Measurements from ENCODE around the gene NAALADL2. TPM values are rescaled to one million over a fixed set of nuclear protein-coding genes. Genes with fewer than 3 reads are reported as not detected.

Gene NAALADL2
- total and polyA plus RNA-seq, 2 of the 13 experiments (the other 11 are each of a cell fraction or from before 2014, with no cell fraction given): 0.08 TPM; not detected in 1

DNA sequence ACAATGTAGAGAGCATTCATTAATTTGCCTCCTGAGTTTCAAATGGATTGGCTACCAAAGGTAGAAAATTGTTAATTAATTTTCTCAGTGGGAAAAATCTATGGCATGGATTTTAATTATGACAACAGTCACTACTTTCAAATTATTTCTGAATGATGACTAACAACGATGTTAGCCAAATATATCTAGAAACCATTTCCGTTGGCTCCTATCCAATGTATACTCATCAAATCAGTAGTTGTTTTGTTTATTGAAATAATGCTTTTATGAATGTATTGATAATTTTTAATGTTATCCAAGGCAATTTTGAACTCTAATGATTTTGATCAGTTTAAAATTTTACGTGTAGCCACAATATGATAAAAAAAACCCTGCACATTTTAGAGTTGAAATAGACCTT is 333.4 kb downstream of the NAALADL2 start (continued):
- TF ChIP-seq CERS6 (CRISPR knock-in tag; IDR thresholded peaks at IDR 0.05): no peak
- TF ChIP-seq ZNF501 (CRISPR knock-in tag; IDR thresholded peaks at IDR 0.05): no peak
- TF ChIP-seq ZNF205 (CRISPR knock-in tag; IDR thresholded peaks at IDR 0.05): no peak
- TF ChIP-seq, protein P1, sequence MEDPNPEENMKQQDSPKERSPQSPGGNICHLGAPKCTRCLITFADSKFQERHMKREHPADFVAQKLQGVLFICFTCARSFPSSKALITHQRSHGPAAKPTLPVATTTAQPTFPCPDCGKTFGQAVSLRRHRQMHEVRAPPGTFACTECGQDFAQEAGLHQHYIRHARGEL (CRISPR knock-in tag; IDR thresholded peaks at IDR 0.05): no peak
- no peak for TF ChIP-seq ZBTB2 (CRISPR knock-in tag; IDR thresholded peaks at IDR 0.05; ENCODE audit: low read depth)
- TF ChIP-seq FOSL1 (CRISPR knock-in tag; IDR thresholded peaks at IDR 0.05; ENCODE audit: borderline replicate concordance): no peak
- TF ChIP-seq, protein P2, sequence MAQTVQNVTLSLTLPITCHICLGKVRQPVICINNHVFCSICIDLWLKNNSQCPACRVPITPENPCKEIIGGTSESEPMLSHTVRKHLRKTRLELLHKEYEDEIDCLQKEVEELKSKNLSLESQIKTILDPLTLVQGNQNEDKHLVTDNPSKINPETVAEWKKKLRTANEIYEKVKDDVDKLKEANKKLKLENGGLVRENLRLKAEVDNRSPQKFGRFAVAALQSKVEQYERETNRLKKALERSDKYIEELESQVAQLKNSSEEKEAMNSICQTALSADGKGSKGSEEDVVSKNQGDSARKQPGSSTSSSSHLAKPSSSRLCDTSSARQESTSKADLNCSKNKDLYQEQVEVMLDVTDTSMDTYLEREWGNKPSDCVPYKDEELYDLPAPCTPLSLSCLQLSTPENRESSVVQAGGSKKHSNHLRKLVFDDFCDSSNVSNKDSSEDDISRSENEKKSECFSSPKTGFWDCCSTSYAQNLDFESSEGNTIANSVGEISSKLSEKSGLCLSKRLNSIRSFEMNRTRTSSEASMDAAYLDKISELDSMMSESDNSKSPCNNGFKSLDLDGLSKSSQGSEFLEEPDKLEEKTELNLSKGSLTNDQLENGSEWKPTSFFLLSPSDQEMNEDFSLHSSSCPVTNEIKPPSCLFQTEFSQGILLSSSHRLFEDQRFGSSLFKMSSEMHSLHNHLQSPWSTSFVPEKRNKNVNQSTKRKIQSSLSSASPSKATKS (CRISPR knock-in tag; IDR thresholded peaks at IDR 0.05): no peak
- TF ChIP-seq HIVEP1 (CRISPR knock-in tag; IDR thresholded peaks at IDR 0.05): no peak
- no peak for TF ChIP-seq NFKBIZ (CRISPR knock-in tag; IDR thresholded peaks at IDR 0.05)
